GM12872 (cell line): ENCODE measurements around the gene SYTL2.
A peak's percentile ranks its signal among the peaks of the same experiment; 100 is the strongest.

ENCODE experiments used
- CTCF ChIP-seq: IDR thresholded peaks from 3 replicates; pipeline ENCODE4 v1.5.1; 2011; ENCODE audit warnings: low read depth, mild to moderate bottlenecking, low read length, moderate library complexity; ENCODE audit not compliant: insufficient read depth

Gene SYTL2

GRCh38 chr11:85699957-85700741, 110.8 kb downstream of the SYTL2 start:
- no peak for TF ChIP-seq CTCF

GRCh38 chr11:85698195-85698594, 112.7 kb downstream of the SYTL2 start:
- no peak for TF ChIP-seq CTCF

GRCh38 chr11:85697747-85698146, 113.2 kb downstream of the SYTL2 start:
- TF ChIP-seq CTCF, result no peak

GRCh38 chr11:85695546-85695945, 115.4 kb downstream of the SYTL2 start:
- no peak for TF ChIP-seq CTCF

- TF ChIP-seq CTCF, result peak; percentile 48
Measured at GRCh38 chr11:85694385-85694980, 116.5 kb downstream of the SYTL2 start.

GRCh38 chr11:85685820-85686459, 125.0 kb downstream of the SYTL2 start, which contains the start of gene CCDC89:
CCDC89 (minus strand) TSS chr11:85686195; CDS start chr11:85686130, 65 bp downstream.
- TF ChIP-seq CTCF, result no peak

- TF ChIP-seq CTCF, result no peak
Measured at GRCh38 chr11:85685125-85685819, 125.7 kb downstream of the SYTL2 start.
